H9 (cell line): Measurements from ENCODE around the gene WIPF1. TPM values are rescaled to one million over a fixed set of nuclear protein-coding genes. Genes with fewer than 3 reads are reported as not detected.

Source experiments
- DNase-seq: peaks from one replicate; pipeline ENCODE4 v3.0.0-alpha.2; 2017
- H2AFZ ChIP-seq: one replicate; pipeline ENCODE4 v1.6.1; 2013; ENCODE audit warnings: mild to moderate bottlenecking, low read length, control low read depth, moderate library complexity
- H2AK5ac ChIP-seq: 2 replicates; pipeline ENCODE4 v1.6.1; 2013; ENCODE audit warnings: low read length, control low read depth, mixed read lengths; ENCODE audit not compliant: insufficient read length
- H2BK120ac ChIP-seq: one replicate; pipeline ENCODE4 v1.6.1; 2013; ENCODE audit warnings: low read depth, mild to moderate bottlenecking, low read length, control low read depth, inconsistent platforms; ENCODE audit not compliant: poor library complexity, severe bottlenecking
- H2BK12ac ChIP-seq: 2 replicates; pipeline ENCODE4 v1.6.1; 2013; ENCODE audit warnings: low read length, control low read depth, mixed read lengths, low read depth; ENCODE audit not compliant: insufficient read length
- H2BK15ac ChIP-seq: 2 replicates; pipeline ENCODE4 v1.6.1; 2013; ENCODE audit warnings: low read depth, low read length, control low read depth
- H2BK20ac ChIP-seq: one replicate; pipeline ENCODE4 v1.6.1; 2013; ENCODE audit warnings: low read depth, mild to moderate bottlenecking, low read length, control low read depth, inconsistent platforms; ENCODE audit not compliant: poor library complexity, severe bottlenecking
- H2BK5ac ChIP-seq: 2 replicates; pipeline ENCODE4 v1.6.1; 2013; ENCODE audit warnings: low read length, control low read depth, mixed read lengths; ENCODE audit not compliant: insufficient read length
- H3K14ac ChIP-seq: 2 replicates; pipeline ENCODE4 v1.6.1; 2013; ENCODE audit warnings: low read length, control low read depth; ENCODE audit not compliant: insufficient read depth
- H3K18ac ChIP-seq: 2 replicates; pipeline ENCODE4 v1.6.1; 2013; ENCODE audit warnings: low read depth, mild to moderate bottlenecking, mixed read lengths, low read length, control low read depth; ENCODE audit not compliant: insufficient read length
- H3K23ac ChIP-seq: 2 replicates; pipeline ENCODE4 v1.6.1; 2013; ENCODE audit warnings: low read length, control low read depth, mixed read lengths, low read depth; ENCODE audit not compliant: insufficient read length
- H3K23me2 ChIP-seq: 2 replicates; pipeline ENCODE4 v1.6.1; 2013; ENCODE audit warnings: low read depth, mild to moderate bottlenecking, mixed read lengths, low read length, control low read depth; ENCODE audit not compliant: insufficient read length, poor library complexity, severe bottlenecking
- H3K27ac ChIP-seq: 2 replicates; pipeline ENCODE4 v1.5.1; 2013; ENCODE audit warnings: low read length, control low read depth, mixed read lengths, low read depth; ENCODE audit not compliant: insufficient read length
- H3K27me3 ChIP-seq: 2 replicates; pipeline ENCODE4 v1.6.1; 2013; ENCODE audit warnings: low read length, control low read depth, inconsistent platforms; ENCODE audit not compliant: insufficient read depth
- H3K4ac ChIP-seq: 2 replicates; pipeline ENCODE4 v1.6.1; 2013; ENCODE audit warnings: low read depth, mild to moderate bottlenecking, control low read depth, inconsistent platforms, low read length, moderate library complexity
- H3K4me1 ChIP-seq: 2 replicates; pipeline ENCODE4 v1.6.1; 2013; ENCODE audit warnings: low read length, control low read depth, inconsistent platforms; ENCODE audit not compliant: insufficient read depth
- H3K4me2 ChIP-seq: 2 replicates; pipeline ENCODE4 v1.6.1; 2013; ENCODE audit warnings: low read length, control low read depth, mixed read lengths; ENCODE audit not compliant: insufficient read length, insufficient read depth
- H3K56ac ChIP-seq: 2 replicates; pipeline ENCODE4 v1.6.1; 2013; ENCODE audit warnings: low read depth, mild to moderate bottlenecking, mixed read lengths, low read length, control low read depth; ENCODE audit not compliant: insufficient read length
- H3K79me1 ChIP-seq: 2 replicates; pipeline ENCODE4 v1.6.1; 2013; ENCODE audit warnings: low read depth, mild to moderate bottlenecking, moderate library complexity, low read length, control low read depth, inconsistent platforms; ENCODE audit not compliant: insufficient read depth, poor library complexity, severe bottlenecking
- H3K79me2 ChIP-seq: 2 replicates; pipeline ENCODE4 v1.6.1; 2013; ENCODE audit warnings: low read length, control low read depth, inconsistent platforms; ENCODE audit not compliant: insufficient read depth
- H3K9ac ChIP-seq: 2 replicates; pipeline ENCODE4 v1.6.1; 2013; ENCODE audit warnings: low read length, control low read depth, mixed read lengths; ENCODE audit not compliant: insufficient read length; ENCODE audit errors: extremely low read depth
- H3K9me3 ChIP-seq: one replicate; pipeline ENCODE4 v1.6.1; 2013; ENCODE audit warnings: low read depth, low read length, inconsistent platforms; ENCODE audit not compliant: control insufficient read depth
- H3T11ph ChIP-seq: one replicate; pipeline ENCODE4 v1.6.1; 2013; ENCODE audit warnings: mild to moderate bottlenecking, low read length, control low read depth, inconsistent platforms
- H4K20me1 ChIP-seq: one replicate; pipeline ENCODE4 v1.6.1; 2013; ENCODE audit not compliant: control insufficient read depth, insufficient read length, insufficient read depth
- H4K5ac ChIP-seq: 2 replicates; pipeline ENCODE4 v1.6.1; 2013; ENCODE audit warnings: low read depth, mild to moderate bottlenecking, mixed read lengths, low read length, control low read depth; ENCODE audit not compliant: insufficient read length
- H4K8ac ChIP-seq: replicated peaks from 2 replicates; pipeline ENCODE4 v1.6.1; 2013; ENCODE audit warnings: low read length, control low read depth, mixed read lengths, low read depth; ENCODE audit not compliant: insufficient read length
- H4K91ac ChIP-seq: 2 replicates; pipeline ENCODE4 v1.6.1; 2013; ENCODE audit warnings: low read depth, mild to moderate bottlenecking, moderate library complexity, mixed read lengths, low read length, control low read depth; ENCODE audit not compliant: insufficient read length
- H3K27ac Mint-ChIP-seq, 3 experiments: 2 replicates in 2 of 3; 3 replicates in 1 of 3; pipeline ENCODE4 v1.8.0; 2020 to 2021; ENCODE audit warnings: mixed read lengths in 3 of 3, mild to moderate bottlenecking in 1 of 3, moderate library complexity in 1 of 3
- H3K27me3 Mint-ChIP-seq: 2 replicates; pipeline ENCODE4 v1.8.0; 2021; ENCODE audit warnings: low read depth, mild to moderate bottlenecking, moderate library complexity, mixed read lengths
- H3K36me3 Mint-ChIP-seq, 3 experiments: 2 replicates in 2 of 3; 3 replicates in 1 of 3; pipeline ENCODE4 v1.8.0; 2020 to 2021; ENCODE audit warnings: low read depth in 3 of 3, mixed read lengths in 3 of 3; ENCODE audit not compliant: insufficient read depth in 1 of 3
- H3K4me1 Mint-ChIP-seq, 2 experiments: 2 replicates each; pipeline ENCODE4 v1.8.0; 2020; ENCODE audit warnings: mixed read lengths in 2 of 2
- H3K4me3 Mint-ChIP-seq, 2 experiments: 2 replicates in 1 of 2; 3 replicates in 1 of 2; pipeline ENCODE4 v1.8.0; 2020 to 2021; ENCODE audit warnings: mild to moderate bottlenecking in 2 of 2, mixed read lengths in 2 of 2, moderate library complexity in 1 of 2
- H3K9me3 Mint-ChIP-seq, 2 experiments: 2 replicates in 1 of 2; 3 replicates in 1 of 2; pipeline ENCODE4 v1.8.0; 2020; ENCODE audit warnings: mild to moderate bottlenecking in 2 of 2, mixed read lengths in 2 of 2, moderate library complexity in 1 of 2
- total RNA-seq: library from RNA; stranded (reverse); gene quantifications from 2 replicates; pipeline ENCODE4 v1.2.1, GENCODE V29; 2021
- TF ChIP-seq, protein P1 (sequence below): fragments of 200-600 bp; sonication (generic); conservative IDR thresholded peaks from 3 replicates; pipeline ENCODE4 v1.8.0; 2021; ENCODE audit warnings: antibody characterized with exemption, mild to moderate bottlenecking

WIPF1 gene
- total RNA-seq, 1 experiment from 2014 or later, result 5.1 TPM

DNA sequence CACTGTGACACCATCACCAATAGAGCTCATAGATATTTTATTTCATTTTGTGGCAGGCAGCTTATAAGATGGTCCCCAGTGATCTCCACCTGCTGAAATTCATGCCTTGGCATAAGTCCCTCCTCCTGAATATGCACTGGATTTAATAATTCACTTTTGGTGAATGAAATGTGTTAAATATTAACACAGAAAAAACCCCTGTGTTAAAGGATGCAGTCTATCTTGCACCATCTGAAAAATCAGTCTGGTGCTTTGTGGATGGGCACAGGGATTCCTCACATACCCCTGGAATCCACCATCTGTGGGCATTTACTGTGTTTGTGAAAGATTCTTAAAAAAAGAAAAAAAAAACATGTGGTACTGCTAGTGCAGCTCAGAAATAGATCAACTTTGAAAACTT is 26.1 kb upstream of the WIPF1 start:
- no peaks in the 10 kb centered on the region for H3K4me1 ChIP-seq
- H2BK15ac ChIP-seq, result no peak overlapping the region
- no peak overlapping the region for H3K4me2 ChIP-seq
- Mint-ChIP-seq H3K36me3 (no peaks in the 10 kb centered on the region), H3K4me1 (no peaks in the 10 kb centered on the region), H3K4me3 (no peak overlapping the region), H3K27ac (no peak overlapping the region), H3K27me3 (no peaks in the 10 kb centered on the region), H3K9me3 (no peaks in the 10 kb centered on the region; a peak in 1 of 5 replicates)
- TF ChIP-seq, protein P1, sequence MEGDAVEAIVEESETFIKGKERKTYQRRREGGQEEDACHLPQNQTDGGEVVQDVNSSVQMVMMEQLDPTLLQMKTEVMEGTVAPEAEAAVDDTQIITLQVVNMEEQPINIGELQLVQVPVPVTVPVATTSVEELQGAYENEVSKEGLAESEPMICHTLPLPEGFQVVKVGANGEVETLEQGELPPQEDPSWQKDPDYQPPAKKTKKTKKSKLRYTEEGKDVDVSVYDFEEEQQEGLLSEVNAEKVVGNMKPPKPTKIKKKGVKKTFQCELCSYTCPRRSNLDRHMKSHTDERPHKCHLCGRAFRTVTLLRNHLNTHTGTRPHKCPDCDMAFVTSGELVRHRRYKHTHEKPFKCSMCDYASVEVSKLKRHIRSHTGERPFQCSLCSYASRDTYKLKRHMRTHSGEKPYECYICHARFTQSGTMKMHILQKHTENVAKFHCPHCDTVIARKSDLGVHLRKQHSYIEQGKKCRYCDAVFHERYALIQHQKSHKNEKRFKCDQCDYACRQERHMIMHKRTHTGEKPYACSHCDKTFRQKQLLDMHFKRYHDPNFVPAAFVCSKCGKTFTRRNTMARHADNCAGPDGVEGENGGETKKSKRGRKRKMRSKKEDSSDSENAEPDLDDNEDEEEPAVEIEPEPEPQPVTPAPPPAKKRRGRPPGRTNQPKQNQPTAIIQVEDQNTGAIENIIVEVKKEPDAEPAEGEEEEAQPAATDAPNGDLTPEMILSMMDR, result no peak
- H4K20me1 ChIP-seq, result no peaks in the 10 kb centered on the region
- no peak overlapping the region for H3K56ac ChIP-seq
- H2BK12ac ChIP-seq, result no peak overlapping the region
- H3K18ac ChIP-seq, result no peak overlapping the region
- H2AK5ac ChIP-seq, result no peak overlapping the region
- H2AFZ ChIP-seq, result no peak overlapping the region
- no peak overlapping the region for H2BK20ac ChIP-seq
- no peaks in the 10 kb centered on the region for H3K79me1 ChIP-seq
- H3T11ph ChIP-seq, result no peak overlapping the region
- H3K4ac ChIP-seq, result no peak overlapping the region
- no peak overlapping the region for H2BK5ac ChIP-seq
- no peak overlapping the region for H3K27ac ChIP-seq
- no peak overlapping the region for H4K8ac ChIP-seq
- no peak overlapping the region for H3K14ac ChIP-seq
- no peaks in the 10 kb centered on the region for H3K9me3 ChIP-seq
- DNase-seq, result no peak
- no peak overlapping the region for H3K9ac ChIP-seq
- H3K27me3 ChIP-seq, result no peaks in the 10 kb centered on the region
- no peaks in the 10 kb centered on the region for H3K79me2 ChIP-seq
- no peaks in the 10 kb centered on the region for H3K23me2 ChIP-seq
- H4K5ac ChIP-seq, result no peak overlapping the region
- H3K23ac ChIP-seq, result no peak overlapping the region
- H2BK120ac ChIP-seq, result no peak overlapping the region
- H4K91ac ChIP-seq, result no peak overlapping the region
